OCI-LY1 (cell line): ENCODE measurements around the gene PDK1.

Experiments
- EZH2 ChIP-seq: fragments of 200-600 bp; sonication (generic), shearing (Covaris generic); IDR thresholded peaks from 2 replicates; pipeline ENCODE4 v1.8.0; 2017; ENCODE audit warnings: borderline replicate concordance, mixed run types, mild to moderate bottlenecking, antibody characterized with exemption, low read length, moderate library complexity, mixed read lengths
- TF ChIP-seq, protein P1 (sequence below): fragments of 200-600 bp; sonication (generic), shearing (Covaris generic); IDR thresholded peaks from 2 replicates; pipeline ENCODE4 v1.5.1; 2017; ENCODE audit warnings: mild to moderate bottlenecking, antibody characterized with exemption, low read length, moderate library complexity, mixed read lengths

DNA sequence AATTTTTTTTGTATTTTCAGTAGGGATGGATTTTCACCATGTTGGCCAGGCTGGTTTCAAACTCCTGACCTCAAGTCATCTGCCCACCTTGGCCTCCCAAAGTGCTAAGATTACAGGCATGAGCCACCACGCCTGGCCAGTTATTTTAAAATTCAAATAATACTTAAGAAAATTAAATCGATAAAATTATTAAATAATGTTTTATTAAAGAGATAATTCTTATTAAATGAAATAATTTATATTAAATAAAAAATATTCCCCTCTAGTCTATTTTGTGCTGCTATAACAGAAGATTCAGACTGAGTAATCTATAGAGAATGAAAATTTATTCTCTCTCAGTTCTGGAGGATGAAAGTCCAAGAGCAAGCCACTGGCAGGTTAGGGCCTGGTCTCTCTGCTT is 61.2 kb downstream of the PDK1 start:
- TF ChIP-seq, protein P1, sequence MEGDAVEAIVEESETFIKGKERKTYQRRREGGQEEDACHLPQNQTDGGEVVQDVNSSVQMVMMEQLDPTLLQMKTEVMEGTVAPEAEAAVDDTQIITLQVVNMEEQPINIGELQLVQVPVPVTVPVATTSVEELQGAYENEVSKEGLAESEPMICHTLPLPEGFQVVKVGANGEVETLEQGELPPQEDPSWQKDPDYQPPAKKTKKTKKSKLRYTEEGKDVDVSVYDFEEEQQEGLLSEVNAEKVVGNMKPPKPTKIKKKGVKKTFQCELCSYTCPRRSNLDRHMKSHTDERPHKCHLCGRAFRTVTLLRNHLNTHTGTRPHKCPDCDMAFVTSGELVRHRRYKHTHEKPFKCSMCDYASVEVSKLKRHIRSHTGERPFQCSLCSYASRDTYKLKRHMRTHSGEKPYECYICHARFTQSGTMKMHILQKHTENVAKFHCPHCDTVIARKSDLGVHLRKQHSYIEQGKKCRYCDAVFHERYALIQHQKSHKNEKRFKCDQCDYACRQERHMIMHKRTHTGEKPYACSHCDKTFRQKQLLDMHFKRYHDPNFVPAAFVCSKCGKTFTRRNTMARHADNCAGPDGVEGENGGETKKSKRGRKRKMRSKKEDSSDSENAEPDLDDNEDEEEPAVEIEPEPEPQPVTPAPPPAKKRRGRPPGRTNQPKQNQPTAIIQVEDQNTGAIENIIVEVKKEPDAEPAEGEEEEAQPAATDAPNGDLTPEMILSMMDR: no peak
- TF ChIP-seq EZH2: no peak
